OCI-LY7 (cell line): ENCODE results near the gene MAP2K1. TPM values are rescaled to one million over a fixed set of nuclear protein-coding genes. Genes with fewer than 3 reads are reported as not detected.

Source experiments
- BruUV-seq: library from RNA; stranded (reverse); fragments of 400-500 nt; replicated peaks from 2 replicates; lab custom pipeline; 2021; lab: Mats Ljungman, UMichigan
- CTCF ChIA-PET: fragments of 300-600 bp; sonication (Branson Sonifier 250); formaldehyde crosslinking; loops from one replicate; lab custom pipeline; 2022; ENCODE audit warnings: antibody characterized with exemption; ENCODE audit not compliant: unreplicated experiment; lab: Charles Lee
- POLR2A ChIA-PET: fragments of 300-600 bp; sonication (Branson Sonifier 250); formaldehyde crosslinking; loops from one replicate; lab custom pipeline; 2022; ENCODE audit warnings: antibody characterized with exemption; lab: Charles Lee
- DNase-seq: peaks from one replicate; pipeline ENCODE4 v3.0.0-alpha.2; 2015; ENCODE audit warnings: low spot score
- H2AFZ ChIP-seq: fragments of 200-600 bp; sonication (generic), shearing (Covaris generic); 2 replicates; pipeline ENCODE4 v1.6.1; 2014; ENCODE audit warnings: mild to moderate bottlenecking, antibody characterized with exemption, low read length, moderate library complexity
- H3K27ac ChIP-seq: fragments of 200-600 bp; sonication (generic); 2 replicates; pipeline ENCODE4 v1.5.1; 2014; ENCODE audit warnings: mixed run types, low read depth, mild to moderate bottlenecking, moderate library complexity, low read length, inconsistent platforms; ENCODE audit not compliant: poor library complexity, severe bottlenecking
- H3K36me3 ChIP-seq: fragments of 200-600 bp; sonication (generic); 2 replicates; pipeline ENCODE4 v1.6.1; 2014; ENCODE audit warnings: mild to moderate bottlenecking, antibody characterized with exemption, low read length, moderate library complexity, mixed read lengths; ENCODE audit not compliant: insufficient read depth
- H3K4me1 ChIP-seq: fragments of 200-600 bp; sonication (generic); 2 replicates; pipeline ENCODE4 v1.5.1; 2014; ENCODE audit warnings: mild to moderate bottlenecking, low read length; ENCODE audit not compliant: insufficient read depth, poor library complexity, severe bottlenecking
- H3K4me2 ChIP-seq: fragments of 200-600 bp; sonication (generic); 2 replicates; pipeline ENCODE4 v1.6.1; 2014; ENCODE audit warnings: mild to moderate bottlenecking, low read length
- H3K4me3 ChIP-seq: fragments of 200-600 bp; sonication (generic); 2 replicates; pipeline ENCODE4 v1.5.1; 2014; ENCODE audit warnings: mild to moderate bottlenecking, low read depth, low read length; ENCODE audit not compliant: poor library complexity, severe bottlenecking
- H3K79me2 ChIP-seq: fragments of 200-600 bp; sonication (generic); 2 replicates; pipeline ENCODE4 v1.6.1; 2016; ENCODE audit warnings: low read depth, mild to moderate bottlenecking, low read length, moderate library complexity, mixed read lengths; ENCODE audit not compliant: insufficient read depth
- H3K9me2 ChIP-seq: fragments of 200-600 bp; sonication (generic); 2 replicates; pipeline ENCODE4 v1.6.1; 2016; ENCODE audit warnings: mild to moderate bottlenecking, low read length, mixed read lengths; ENCODE audit not compliant: insufficient read depth
- H3K9me3 ChIP-seq: fragments of 200-600 bp; sonication (generic); 2 replicates; pipeline ENCODE4 v1.6.1; 2014; ENCODE audit warnings: mild to moderate bottlenecking, mixed run types, low read length, mixed read lengths
- H4K20me1 ChIP-seq: fragments of 200-600 bp; sonication (generic); 2 replicates; pipeline ENCODE4 v1.6.1; 2014; ENCODE audit warnings: mild to moderate bottlenecking, antibody characterized with exemption, low read length, moderate library complexity, mixed read lengths; ENCODE audit not compliant: insufficient read depth
- CTCF ChIP-seq: fragments of 200-600 bp; sonication (generic); conservative IDR thresholded peaks from 2 replicates; pipeline ENCODE4 v1.5.1; 2014; ENCODE audit warnings: mild to moderate bottlenecking, antibody characterized with exemption, low read length, moderate library complexity, mixed read lengths
- EZH2phosphoT487 ChIP-seq: fragments of 200-600 bp; sonication (generic); IDR thresholded peaks from 2 replicates; pipeline ENCODE4 v1.6.1; 2018; ENCODE audit warnings: low read depth, borderline replicate concordance, mild to moderate bottlenecking, mixed run types, antibody characterized with exemption, low read length, moderate library complexity, mixed read lengths
- intact Hi-C: fragments of 100-400 bp; cut with micrococcal nuclease; formaldehyde crosslinking; loops from one replicate; pipeline ENCODE4 v1.10.0; 2022; ENCODE audit not compliant: unreplicated experiment
- total RNA-seq, 2 experiments: library from RNA; depleted of rRNA in 1 of 2; stranded (reverse); fragments of >200 nt in 1 of 2; shearing (Covaris generic) in 1 of 2; gene quantifications; 2 replicates each; pipeline ENCODE4 v1.2.3, GENCODE V29; 2014 to 2022

Gene MAP2K1
- total RNA-seq, 2 experiments from 2014 or later: 37.2 to 95.8 TPM

GRCh38 chr15:66405615-66406014 lies 18.9 kb downstream of the MAP2K1 start:
- no peak overlapping the region for H3K27ac ChIP-seq
- BruUV-seq: no TSS peak
- no peak overlapping the region for H3K4me3 ChIP-seq
- POLR2A ChIA-PET: interaction anchor here (0.6 to 2.8 kb wide), 2 partner anchors 9 to 10 kb away, joined by 4 to 18 read pairs; no protein-coding TSS in a partner anchor
- H3K4me1 ChIP-seq: peaks cover 60% of the 10 kb centered on the region
- H3K9me2 ChIP-seq: no peaks in the 10 kb centered on the region
- no peak overlapping the region for H3K4me2 ChIP-seq
- H2AFZ ChIP-seq: no peak overlapping the region
- intact Hi-C loops: no loop called here
- peaks cover 81% of the 10 kb centered on the region for H4K20me1 ChIP-seq
- CTCF ChIA-PET: no interaction called here
- H3K79me2 ChIP-seq: peaks cover 99% of the 10 kb centered on the region
- no peaks in the 10 kb centered on the region for H3K9me3 ChIP-seq
- no peak for DNase-seq
- no peak for TF ChIP-seq EZH2phosphoT487
- TF ChIP-seq CTCF: no peak
- H3K36me3 ChIP-seq: peaks cover 27% of the 10 kb centered on the region; the same call in 1 of the 2 replicates

DNA sequence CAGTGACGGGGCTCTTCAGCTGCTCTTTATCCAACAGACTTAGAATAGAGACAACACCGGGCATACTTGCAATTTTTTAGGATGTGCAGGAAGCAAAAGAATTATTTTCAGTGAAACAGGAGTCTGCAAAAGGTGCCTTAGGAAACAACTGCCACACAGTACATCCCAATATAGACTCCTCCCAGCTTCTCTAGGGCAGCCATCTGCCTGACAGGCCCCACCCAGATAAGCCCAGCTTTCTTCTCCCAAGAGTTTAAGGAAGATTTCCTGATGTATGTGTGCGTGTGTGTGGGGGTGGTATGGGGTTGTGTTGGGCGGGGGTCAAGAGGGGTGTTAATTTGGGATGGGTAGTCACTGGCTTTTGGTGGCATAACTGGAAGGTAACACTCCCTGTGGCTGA lies 21.5 kb downstream of the MAP2K1 start:
- Histone ChIP-seq H4K20me1 (peaks cover 65% of the 10 kb centered on the region), H3K4me2 (no peak overlapping the region), H3K27ac (no peak overlapping the region), H2AFZ (no peak overlapping the region), H3K4me3 (no peak overlapping the region), H3K9me3 (peaks cover 1% of the 10 kb centered on the region; the same call in 1 of the 2 replicates), H3K36me3 (peaks cover 32% of the 10 kb centered on the region), H3K79me2 (peaks cover 97% of the 10 kb centered on the region), H3K9me2 (no peaks in the 10 kb centered on the region), H3K4me1 (peaks cover 47% of the 10 kb centered on the region)
- no peak for TF ChIP-seq EZH2phosphoT487
- TF ChIP-seq CTCF: no peak
- BruUV-seq: no TSS peak
- DNase-seq: no peak
- intact Hi-C loops: no loop called here
- ChIA-PET CTCF (interaction anchor here (0.5 kb wide), 1 partner anchor 37 kb away, joined by 5 read pairs; no protein-coding TSS in a partner anchor), POLR2A (no interaction called here)

DNA sequence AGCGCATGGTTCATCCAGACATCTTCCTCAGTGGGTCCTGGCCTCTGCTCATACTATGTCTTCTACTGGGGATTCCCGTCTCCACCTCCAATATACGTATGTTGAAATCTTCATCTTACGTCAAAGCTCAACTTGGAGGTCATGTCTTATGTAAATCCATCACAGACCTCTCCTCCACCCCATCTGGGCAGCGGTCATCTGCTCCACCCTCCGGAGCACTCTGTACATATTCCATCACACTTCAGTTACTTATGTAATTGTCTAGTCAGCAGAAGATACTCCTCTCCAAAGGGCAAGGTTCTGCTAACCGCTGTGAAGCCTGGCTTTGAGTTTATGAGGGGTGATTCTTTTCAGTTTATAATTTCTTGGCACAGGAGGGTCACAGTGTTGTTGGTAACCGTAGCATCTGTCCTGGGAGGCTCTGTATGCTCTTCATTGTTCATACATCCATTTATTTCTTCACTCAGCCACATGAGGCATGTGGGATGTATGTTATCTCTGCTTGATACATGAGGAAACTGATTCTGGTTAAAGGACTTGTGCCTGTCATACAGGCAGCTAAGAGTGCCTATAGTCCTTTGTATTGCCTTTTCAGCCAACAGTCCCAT lies 22.1 kb downstream of the MAP2K1 start:
- Histone ChIP-seq H3K4me1 (peaks cover 42% of the 10 kb centered on the region), H3K4me2 (no peak overlapping the region), H3K9me2 (no peaks in the 10 kb centered on the region), H3K4me3 (no peak overlapping the region), H3K27ac (no peak overlapping the region), H3K9me3 (peaks cover 4% of the 10 kb centered on the region; the same call in 1 of the 2 replicates), H3K79me2 (peaks cover 97% of the 10 kb centered on the region), H4K20me1 (peaks cover 60% of the 10 kb centered on the region), H3K36me3 (peaks cover 37% of the 10 kb centered on the region), H2AFZ (no peak overlapping the region)
- intact Hi-C loops: no loop called here
- TF ChIP-seq CTCF: no peak
- TF ChIP-seq EZH2phosphoT487: no peak
- DNase-seq: no peak
- ChIA-PET CTCF (no interaction called here), POLR2A (no interaction called here)
- no TSS peak for BruUV-seq
